Measurements from ENCODE around the gene MOB3A.

GRCh38 chr19:2043251-2043641 lies 52.9 kb downstream of the MOB3A start:
- no peak for TF ChIP-seq CTCF (IDR thresholded peaks at IDR 0.05)
- no peak for TF ChIP-seq POLR2A (IDR thresholded peaks at IDR 0.05)

Measured in adrenal gland (tissue), 5 donors.